Mucosa of stomach (tissue), 1 donor: ENCODE data around the gene HNRNPUL1.

ENCODE experiments used
- H3K27me3 ChIP-seq: one replicate; pipeline ENCODE4 v1.7.0; 2013; ENCODE audit warnings: mild to moderate bottlenecking, low read length; ENCODE audit not compliant: control insufficient read depth, insufficient read depth
- H3K36me3 ChIP-seq: one replicate; pipeline ENCODE4 v1.7.0; 2013; ENCODE audit warnings: low read length; ENCODE audit not compliant: control insufficient read depth, insufficient read depth
- H3K4me1 ChIP-seq: one replicate; pipeline ENCODE4 v1.7.0; 2013; ENCODE audit warnings: mild to moderate bottlenecking, low read length; ENCODE audit not compliant: control insufficient read depth, insufficient read depth
- H3K4me3 ChIP-seq: one replicate; pipeline ENCODE4 v1.7.0; 2013; ENCODE audit warnings: low read length
- H3K9ac ChIP-seq: one replicate; pipeline ENCODE4 v1.7.0; 2013; ENCODE audit warnings: mild to moderate bottlenecking, low read length, moderate library complexity
- H3K9me3 ChIP-seq: one replicate; pipeline ENCODE4 v1.7.0; 2013; ENCODE audit warnings: mild to moderate bottlenecking, low read length, moderate library complexity; ENCODE audit not compliant: control insufficient read depth
- donor health status: Pancreatic carcinoma.

The HNRNPUL1 gene

DNA sequence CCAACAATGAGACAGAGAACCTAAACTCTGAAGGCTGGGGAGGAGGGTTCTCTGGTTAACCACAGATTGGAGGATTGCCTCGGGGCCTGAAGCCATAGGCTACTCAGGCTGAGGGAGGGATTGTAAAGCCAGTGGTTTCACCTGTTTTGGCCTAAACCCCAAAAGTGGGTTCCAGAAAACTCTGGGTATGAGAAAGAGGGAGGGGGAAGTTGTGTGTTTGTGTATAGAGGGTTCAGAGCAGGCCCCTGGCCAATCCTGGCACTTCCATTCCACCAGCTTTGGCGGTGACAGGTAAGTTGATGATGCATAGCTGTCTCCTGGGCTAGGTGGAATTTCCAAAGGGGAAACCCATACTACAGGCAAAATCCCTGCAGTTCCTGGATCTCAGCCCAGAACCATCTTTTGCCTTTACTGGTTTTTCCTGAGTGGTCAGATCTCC is 32.3 kb downstream of the HNRNPUL1 start:
- Histone ChIP-seq H3K27me3 (no peaks in the 10 kb centered on the region), H3K4me3 (no peak overlapping the region), H3K4me1 (peaks cover 57% of the 10 kb centered on the region), H3K9ac (no peak overlapping the region), H3K9me3 (no peaks in the 10 kb centered on the region), H3K36me3 (peaks cover 45% of the 10 kb centered on the region)

DNA sequence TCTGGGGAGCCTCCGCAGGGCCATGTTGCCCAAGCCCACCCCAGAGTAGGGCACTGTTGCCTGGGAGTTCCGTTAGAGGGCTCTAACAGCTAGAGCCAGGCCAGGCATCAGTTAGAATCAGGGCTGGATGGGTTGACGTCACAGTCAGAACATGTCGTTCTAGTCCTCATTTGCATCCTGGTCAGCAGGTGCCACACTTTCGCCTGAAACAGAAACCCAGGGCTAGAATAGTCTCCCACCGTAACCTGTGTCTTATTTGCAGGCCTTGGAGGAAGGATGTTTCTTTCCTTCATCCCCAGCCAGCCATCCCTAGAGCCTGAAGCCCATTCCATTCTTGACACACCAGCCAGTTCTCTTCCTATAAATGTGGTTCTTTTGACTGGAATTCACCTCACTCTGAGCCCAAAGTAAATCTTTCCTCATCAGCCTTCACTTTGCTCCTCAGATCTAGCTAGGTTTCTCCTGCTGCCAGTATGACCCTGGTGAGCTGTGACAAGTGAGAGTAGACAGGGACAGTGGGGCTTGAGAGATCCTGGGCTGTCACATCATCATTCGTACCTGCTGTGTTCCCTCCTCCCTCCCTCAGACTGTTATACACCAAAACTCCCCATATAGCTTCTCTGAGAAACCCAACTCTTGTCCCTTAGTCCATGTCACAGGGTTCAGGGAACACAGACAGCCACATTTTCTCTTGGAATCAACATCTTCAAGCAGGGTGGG is 33.6 kb downstream of the HNRNPUL1 start:
- Histone ChIP-seq H3K9ac (peak overlapping the region; percentile 60), H3K36me3 (peaks cover 44% of the 10 kb centered on the region), H3K9me3 (no peaks in the 10 kb centered on the region), H3K27me3 (no peaks in the 10 kb centered on the region), H3K4me1 (peaks cover 57% of the 10 kb centered on the region), H3K4me3 (no peak overlapping the region)

GRCh38 chr19:41298348-41298964 is 34.3 kb downstream of the HNRNPUL1 start:
- Histone ChIP-seq H3K4me3 (no peak overlapping the region), H3K36me3 (peaks cover 48% of the 10 kb centered on the region), H3K27me3 (no peaks in the 10 kb centered on the region), H3K9me3 (no peaks in the 10 kb centered on the region), H3K9ac (peak overlapping the region; percentile 60), H3K4me1 (peaks cover 57% of the 10 kb centered on the region)

GRCh38 chr19:41299046-41299754 is 35.0 kb downstream of the HNRNPUL1 start:
- Histone ChIP-seq H3K4me3 (no peak overlapping the region), H3K9ac (peak overlapping the region; percentile 60), H3K4me1 (peaks cover 55% of the 10 kb centered on the region), H3K36me3 (peaks cover 52% of the 10 kb centered on the region), H3K9me3 (no peaks in the 10 kb centered on the region), H3K27me3 (no peaks in the 10 kb centered on the region)

DNA sequence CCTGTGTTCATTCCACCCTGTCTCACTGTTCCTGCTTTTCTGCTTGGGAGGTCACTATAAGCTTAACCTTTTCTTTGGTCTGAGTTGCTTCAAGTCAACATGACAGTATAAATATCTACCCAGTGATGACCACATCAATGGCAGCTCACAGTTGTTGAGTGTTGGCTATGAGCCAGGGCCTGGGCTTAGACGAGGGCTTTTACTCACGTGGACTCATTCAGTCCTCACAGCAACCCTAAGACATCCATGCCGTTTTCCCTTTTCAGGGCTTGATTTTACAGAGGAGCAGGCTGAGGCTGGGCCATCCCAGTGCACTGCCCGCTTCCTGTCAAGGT is 35.5 kb downstream of the HNRNPUL1 start:
- Histone ChIP-seq H3K9me3 (no peaks in the 10 kb centered on the region), H3K27me3 (no peaks in the 10 kb centered on the region), H3K9ac (peak overlapping the region; percentile 19), H3K4me3 (no peak overlapping the region), H3K4me1 (peaks cover 50% of the 10 kb centered on the region), H3K36me3 (peaks cover 52% of the 10 kb centered on the region)

GRCh38 chr19:41300555-41300954 is 36.4 kb downstream of the HNRNPUL1 start:
- Histone ChIP-seq H3K36me3 (peaks cover 54% of the 10 kb centered on the region), H3K4me1 (peaks cover 44% of the 10 kb centered on the region), H3K9ac (no peak overlapping the region), H3K4me3 (no peak overlapping the region), H3K27me3 (no peaks in the 10 kb centered on the region), H3K9me3 (no peaks in the 10 kb centered on the region)

DNA sequence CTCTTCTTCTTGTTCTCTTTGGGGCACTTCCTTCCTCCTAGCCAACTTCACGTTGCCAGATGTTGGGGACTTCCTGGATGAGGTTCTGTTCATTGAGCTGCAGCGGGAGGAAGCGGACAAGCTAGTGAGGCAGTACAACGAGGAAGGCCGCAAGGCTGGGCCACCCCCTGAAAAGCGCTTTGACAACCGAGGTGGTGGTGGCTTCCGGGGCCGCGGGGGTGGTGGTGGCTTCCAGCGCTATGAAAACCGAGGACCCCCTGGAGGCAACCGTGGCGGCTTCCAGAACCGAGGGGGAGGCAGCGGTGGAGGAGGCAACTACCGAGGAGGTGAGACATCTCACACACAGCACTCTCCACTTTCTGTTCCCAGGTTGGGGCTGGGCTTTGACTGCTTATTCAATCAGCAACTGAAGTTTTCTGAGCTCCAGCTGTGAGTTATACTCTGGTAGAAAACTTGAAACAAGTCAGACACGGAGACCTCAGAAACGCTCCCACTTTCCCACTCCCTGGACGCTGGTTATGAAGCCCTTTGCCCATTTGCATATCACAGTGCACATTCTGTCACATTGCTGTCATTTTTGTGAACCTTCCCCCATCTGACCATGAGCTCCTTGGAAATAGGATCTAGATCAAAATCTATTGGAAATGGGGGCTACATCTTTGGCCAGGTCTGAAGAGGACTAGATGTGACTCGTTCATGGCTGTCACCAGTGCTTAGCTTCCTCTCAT is 38.6 kb downstream of the HNRNPUL1 start:
- H3K36me3 ChIP-seq = peaks cover 50% of the 10 kb centered on the region
- H3K4me1 ChIP-seq = peaks cover 27% of the 10 kb centered on the region
- H3K9me3 ChIP-seq = no peaks in the 10 kb centered on the region
- H3K4me3 ChIP-seq = no peak overlapping the region
- H3K27me3 ChIP-seq = no peaks in the 10 kb centered on the region
- H3K9ac ChIP-seq = no peak overlapping the region

DNA sequence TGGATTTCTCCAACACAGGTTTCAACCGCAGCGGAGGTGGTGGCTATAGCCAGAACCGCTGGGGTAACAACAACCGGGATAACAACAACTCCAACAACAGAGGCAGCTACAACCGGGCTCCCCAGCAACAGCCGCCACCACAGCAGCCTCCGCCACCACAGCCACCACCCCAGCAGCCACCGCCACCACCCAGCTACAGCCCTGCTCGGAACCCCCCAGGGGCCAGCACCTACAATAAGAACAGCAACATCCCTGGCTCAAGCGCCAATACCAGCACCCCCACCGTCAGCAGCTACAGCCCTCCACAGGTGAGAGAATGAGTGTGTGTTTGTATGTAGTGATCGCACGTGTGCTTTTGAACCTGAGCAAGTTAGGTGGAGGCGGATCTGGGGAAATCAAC is 39.8 kb downstream of the HNRNPUL1 start:
- Histone ChIP-seq H3K36me3 (peaks cover 46% of the 10 kb centered on the region), H3K4me3 (no peak overlapping the region), H3K27me3 (no peaks in the 10 kb centered on the region), H3K4me1 (peaks cover 27% of the 10 kb centered on the region), H3K9ac (no peak overlapping the region), H3K9me3 (no peaks in the 10 kb centered on the region)

DNA sequence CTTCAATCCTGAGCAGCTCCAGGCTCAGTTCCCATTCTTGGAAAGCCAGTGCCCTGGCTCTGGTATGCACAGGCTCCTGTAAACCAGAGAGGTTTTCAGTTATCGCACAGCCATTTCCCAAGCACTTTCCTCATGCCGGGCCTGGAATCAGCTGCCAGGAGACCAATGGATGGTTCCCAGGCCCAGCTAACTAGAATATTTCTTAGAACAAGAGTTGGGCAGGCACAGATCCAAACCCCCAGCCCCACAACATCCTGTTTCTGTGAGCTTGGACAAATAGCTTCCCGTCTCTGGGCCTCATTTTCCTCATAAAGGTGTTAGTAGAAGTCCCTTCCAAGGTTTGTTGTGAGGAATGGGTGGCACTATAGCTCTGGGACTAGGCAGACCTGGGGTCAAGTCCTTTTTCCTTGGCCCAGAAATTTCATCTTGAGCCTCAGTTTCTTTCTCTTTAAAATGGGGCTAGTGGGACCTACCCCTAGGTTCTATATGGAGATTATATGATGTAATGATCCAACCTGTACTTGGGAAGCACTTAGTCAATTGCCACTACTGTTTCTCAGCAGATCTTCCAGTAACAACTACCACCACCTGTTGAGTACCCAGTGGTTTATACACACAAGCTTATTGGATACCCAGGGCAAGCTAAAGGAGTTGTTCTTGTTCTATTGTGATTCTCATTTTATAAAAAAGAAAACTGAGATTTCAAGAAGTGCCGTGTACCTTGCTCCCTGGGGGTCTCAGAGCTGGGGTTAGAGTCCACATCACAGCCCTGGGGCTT is 40.7 kb downstream of the HNRNPUL1 start:
- H3K36me3 ChIP-seq = peaks cover 40% of the 10 kb centered on the region

GRCh38 chr19:41305927-41306793 is 42.0 kb downstream of the HNRNPUL1 start:
- Histone ChIP-seq H3K9ac (no peak overlapping the region), H3K36me3 (peaks cover 36% of the 10 kb centered on the region), H3K4me1 (peaks cover 18% of the 10 kb centered on the region)

More for the DNA sequence above, 40.7 kb downstream of the HNRNPUL1 start:
- no peaks in the 10 kb centered on the region for H3K27me3 ChIP-seq
- no peak overlapping the region for H3K4me3 ChIP-seq
- no peak overlapping the region for H3K9ac ChIP-seq
- no peaks in the 10 kb centered on the region for H3K9me3 ChIP-seq
- peaks cover 22% of the 10 kb centered on the region for H3K4me1 ChIP-seq

More at GRCh38 chr19:41305927-41306793, 42.0 kb downstream of the HNRNPUL1 start:
- H3K4me3 ChIP-seq = no peak overlapping the region
- no peaks in the 10 kb centered on the region for H3K9me3 ChIP-seq
- no peaks in the 10 kb centered on the region for H3K27me3 ChIP-seq
